ENCODE data around the gene KCND1.

Gene KCND1

DNA sequence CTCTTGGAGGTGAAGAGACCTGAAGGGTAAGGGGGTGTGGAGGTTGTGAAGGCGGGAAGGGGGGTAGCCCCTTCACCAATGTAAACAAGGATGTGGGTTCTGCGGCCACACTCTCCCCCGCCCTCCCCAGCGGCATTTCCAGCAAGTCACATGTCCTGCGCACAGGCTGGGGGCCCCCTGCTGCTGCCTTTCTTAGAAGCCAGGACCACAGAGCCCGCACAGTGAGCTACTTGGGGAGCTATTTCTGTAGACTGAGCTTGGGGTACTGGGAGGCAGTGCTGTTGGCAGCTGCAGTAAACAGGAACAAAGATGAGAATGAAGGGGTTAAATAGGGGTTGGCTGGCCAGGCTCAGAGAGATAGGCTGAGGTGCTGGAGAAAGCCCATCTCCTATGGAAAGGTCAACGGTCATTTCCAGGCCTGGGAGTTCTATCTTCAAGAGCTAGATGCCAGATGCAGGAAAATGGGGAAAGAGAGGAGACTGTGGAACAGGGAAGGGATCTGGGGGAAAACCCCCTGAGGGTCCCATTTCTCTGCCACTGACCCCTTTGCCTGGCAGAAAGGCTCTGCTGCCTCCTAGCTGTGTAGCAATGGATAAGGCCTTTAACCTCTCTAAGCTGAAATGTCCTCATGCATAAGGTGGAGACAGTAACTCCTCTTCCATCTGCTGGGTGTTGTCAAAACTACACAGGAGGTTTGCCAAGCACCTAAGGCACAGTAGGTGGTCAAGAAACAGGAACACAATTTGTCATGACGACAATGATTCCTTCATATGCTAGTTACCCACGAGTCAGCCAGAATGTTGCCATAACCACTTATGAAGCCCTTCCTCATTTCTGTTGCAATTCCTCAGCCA is 34.4 kb downstream of the KCND1 start:
- DNase-seq (ENCODE audit: low spot score): no peak

DNA sequence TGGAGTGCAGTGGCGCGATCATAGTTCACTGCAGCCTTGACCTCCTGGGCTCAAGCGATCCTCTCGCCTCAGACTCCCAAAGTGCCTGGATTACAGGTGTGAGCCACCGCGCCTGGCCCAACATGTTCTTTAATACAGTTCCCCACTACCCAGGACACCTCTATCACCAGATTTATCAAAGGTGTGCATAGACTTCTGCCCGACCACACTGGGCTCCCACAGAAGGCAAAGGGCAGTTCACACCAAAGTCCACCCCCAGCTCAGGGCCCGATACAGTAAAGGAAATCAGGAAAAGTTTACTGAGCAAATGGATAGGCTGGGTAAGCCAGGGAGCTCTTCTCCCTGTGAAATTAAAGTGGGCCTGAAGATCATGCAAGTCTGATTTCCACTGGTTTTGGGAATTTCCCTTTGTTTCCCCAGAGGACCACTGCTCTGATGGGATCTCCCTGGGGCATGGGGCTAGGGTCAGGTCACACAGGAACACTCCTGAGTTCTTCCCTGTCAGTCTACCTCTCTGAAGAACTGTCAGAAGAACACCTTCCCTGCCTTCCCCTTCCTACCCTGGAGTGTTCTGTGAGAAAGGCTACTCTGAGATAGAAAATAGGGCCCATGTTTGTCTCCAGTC is 35.1 kb downstream of the KCND1 start:
- DNase-seq (ENCODE audit: low spot score): no peak

DNA sequence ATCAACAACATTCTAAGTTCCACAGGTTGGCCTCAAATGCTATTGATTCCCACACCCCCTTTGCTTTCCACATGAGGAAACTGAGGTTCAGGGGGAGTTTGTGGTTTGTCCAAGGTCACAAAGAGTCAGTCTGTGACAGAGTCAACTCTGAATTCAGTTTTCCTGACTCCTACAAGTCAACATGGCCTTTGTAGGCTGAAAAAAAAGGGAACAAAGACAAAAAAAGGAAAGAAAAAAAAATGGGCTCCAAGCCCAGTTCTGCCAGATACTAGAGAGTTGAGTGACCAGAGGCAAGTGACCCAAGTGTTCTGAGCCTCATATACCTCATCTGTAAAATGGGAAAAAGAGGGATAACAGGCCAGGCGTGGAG is 36.4 kb downstream of the KCND1 start:
- no peak for DNase-seq (ENCODE audit: low spot score)

DNA sequence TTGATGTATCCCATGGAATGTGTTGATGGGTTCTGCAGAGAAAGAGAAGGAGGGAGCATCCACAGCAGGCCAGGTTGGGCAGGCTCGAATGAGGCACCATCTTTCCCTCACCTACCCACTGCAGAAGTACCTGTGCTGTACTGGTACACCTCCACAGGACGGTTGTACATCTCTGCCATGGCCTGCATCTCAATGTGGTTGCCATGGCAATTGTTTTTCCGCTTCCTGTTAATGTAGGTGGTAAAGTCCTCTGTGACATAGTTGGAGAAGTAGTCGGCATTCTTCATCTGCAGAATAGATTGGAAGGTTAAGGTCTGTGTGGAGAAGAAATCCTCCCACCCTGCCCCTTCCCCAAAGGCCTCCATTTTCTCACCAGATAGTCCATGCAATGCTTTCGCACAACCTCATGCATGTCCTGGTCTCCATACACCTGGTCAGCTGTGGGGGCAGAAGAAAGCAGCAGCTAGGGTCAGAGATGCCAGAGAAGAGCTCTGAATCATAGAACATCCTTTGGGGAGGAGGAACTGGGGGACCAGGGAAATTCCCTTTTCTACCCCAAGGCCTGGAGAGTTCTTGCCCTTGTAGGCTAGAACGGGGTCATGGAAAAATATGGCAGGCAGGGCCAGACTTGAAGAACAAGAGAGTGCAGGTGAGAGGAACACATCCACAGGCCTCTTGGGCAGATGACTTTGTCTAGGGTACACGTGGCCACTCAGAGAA is 36.9 kb downstream of the KCND1 start:
- no peak for DNase-seq (ENCODE audit: low spot score)

DNA sequence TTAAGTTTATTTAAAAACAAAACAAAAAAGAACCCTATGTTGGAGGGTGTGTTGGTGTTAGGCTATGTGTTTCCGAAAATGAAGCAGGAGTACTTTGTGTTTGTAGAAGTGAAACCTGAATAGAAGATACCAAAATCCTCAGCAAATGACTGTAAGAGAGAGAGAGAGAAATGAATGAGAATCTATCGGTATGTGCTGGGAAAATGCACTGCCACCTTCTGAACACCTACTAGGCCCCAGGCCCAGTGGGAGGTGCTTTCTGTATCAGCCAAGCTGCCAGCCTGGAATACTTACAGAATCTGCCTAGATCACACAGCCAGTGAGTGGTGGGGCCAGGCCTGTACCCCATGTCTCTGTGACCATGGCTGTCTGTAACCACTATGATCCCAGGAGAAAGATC is 37.9 kb downstream of the KCND1 start:
- no peak for DNase-seq (ENCODE audit: low spot score)

DNA sequence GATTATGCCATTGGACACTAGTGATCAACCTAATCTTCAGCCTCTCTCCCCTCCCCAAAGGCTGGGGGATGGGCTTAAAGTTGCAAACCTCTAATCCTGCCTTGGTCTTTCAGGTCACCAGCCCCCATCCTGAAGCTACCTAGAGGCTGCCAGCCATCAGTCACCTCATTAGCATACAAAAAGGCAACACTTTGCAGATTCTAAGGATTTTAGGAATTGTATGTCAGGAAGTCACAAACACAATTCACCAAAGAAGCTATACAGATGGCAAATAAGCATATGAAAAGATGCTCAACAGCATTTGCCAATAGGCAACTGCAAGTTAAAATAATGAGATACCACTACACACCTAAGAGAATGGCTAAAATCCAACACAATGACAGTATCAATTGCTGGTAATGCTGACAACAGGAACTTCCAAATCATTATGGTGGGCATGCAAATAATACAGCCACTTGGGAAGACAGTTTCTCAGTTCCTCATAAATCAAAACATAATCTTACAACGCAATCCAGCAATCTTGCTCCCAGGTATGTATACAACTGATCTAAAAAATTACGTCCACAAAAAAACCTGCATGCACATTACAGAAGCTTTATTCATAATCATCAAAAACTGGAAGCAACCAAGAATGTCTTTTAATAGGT is 43.8 kb downstream of the KCND1 start:
- no peak for DNase-seq (ENCODE audit: low spot score)

DNA sequence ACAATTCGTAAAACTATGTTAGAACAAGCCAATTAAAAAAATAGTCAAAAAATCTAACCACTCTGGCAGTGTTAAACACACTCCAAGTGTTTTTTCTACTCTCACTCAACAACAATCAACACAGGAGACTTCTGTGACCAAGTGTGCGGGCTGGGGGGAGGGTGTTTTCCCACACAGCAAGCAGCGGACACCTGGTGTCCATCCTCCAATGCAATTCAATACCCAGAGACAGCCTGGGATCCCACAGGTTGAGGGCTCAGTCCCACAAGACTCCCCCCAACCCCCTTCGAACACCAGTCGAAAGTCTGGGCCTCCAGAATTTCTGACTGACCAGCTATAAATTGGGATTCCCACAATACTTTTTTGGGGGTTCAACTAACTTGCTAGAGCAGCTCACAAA is 44.5 kb downstream of the KCND1 start:
- no peak for DNase-seq (ENCODE audit: low spot score)

DNA sequence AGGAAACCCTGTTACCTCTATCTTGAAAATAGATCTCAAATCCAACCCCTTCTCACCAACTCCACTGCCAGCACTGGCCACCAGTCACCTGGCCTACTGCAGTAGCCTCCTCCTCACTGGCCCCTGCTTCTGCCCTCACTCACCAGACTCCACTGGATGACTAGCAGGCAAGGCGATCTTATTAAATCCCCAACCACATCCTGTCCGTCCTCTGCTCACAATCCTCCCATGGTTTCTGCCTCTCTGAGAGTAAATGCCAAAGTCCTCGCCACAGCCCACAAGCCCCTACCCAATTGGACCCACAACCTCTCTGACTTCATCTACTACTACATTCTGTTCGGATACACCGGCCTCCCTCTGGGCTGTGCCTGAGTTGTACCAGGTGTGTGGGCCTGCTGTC is 47.4 kb downstream of the KCND1 start:
- DNase-seq (ENCODE audit: low spot score): no peak

DNA sequence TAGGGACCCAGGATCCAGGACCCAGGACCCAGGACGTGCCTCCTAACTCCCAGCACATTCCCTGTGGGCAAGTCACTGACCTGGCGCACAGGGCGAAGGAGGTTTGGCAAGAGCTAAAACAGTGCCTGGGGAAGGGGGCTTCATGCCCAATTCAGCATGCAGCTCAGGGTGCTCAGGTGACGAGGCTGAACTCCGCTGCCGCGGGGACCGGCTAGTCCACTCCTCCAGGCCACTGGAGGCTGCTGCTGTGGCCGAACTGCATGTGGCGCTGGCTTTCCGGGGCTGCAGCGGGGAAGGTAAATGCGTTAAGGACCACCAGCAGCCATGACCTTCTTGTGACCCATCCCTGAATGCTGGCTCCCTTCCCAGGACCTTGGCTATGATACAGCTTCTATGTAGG is 47.9 kb downstream of the KCND1 start:
- no peak for DNase-seq (ENCODE audit: low spot score)

DNA sequence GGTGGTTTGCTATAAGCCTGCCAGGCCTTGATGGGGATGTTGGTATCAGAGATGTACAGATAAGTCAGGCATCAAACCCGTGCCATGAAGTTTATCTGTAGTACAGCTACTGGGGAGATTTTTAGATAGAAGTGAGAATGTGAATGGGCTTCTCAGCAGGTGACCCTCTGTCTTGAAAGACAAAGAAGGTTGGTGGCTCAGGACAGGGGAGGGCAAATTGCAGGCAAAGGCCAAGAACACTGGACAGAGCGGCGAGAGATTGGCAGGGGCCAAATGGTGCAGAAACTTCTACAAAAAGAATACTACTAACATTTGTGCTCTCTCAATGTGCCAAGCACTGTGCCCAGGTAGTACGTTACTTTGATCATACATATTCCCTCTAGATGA is 50.9 kb downstream of the KCND1 start:
- no peak for DNase-seq (ENCODE audit: low spot score)

DNA sequence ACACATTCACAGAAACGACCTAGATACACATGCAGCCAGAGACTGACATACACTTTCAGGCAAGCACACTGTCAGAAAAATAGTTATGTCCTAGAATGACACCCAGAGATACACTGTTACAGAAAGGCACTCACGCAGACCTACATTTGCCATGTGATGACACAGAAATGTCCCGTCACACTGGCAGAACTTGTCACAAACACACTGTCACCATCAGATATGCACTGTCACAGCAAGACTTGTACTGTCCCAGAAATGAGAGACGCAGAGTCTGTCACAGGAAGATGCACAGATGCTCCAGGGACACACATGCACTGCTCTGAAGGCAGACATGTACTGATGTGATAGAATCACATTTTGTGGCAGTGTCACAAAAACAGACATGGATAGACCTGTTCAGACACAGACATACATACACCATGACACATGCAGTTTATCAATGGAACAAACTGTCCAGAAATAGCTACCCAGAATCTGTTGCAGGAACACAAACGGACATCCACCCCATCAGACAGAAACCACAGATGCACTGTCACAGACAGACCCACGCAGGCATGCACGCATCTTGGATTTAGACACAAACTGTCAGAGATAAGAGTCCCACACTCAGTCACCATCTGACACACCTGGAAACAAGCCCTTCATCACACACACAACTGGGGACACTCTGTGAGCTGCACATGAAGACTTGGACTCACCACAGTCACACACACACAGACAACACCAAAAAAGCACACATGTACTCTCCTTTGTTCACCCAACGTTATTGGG is 51.5 kb downstream of the KCND1 start:
- no peak for DNase-seq (ENCODE audit: low spot score)

DNA sequence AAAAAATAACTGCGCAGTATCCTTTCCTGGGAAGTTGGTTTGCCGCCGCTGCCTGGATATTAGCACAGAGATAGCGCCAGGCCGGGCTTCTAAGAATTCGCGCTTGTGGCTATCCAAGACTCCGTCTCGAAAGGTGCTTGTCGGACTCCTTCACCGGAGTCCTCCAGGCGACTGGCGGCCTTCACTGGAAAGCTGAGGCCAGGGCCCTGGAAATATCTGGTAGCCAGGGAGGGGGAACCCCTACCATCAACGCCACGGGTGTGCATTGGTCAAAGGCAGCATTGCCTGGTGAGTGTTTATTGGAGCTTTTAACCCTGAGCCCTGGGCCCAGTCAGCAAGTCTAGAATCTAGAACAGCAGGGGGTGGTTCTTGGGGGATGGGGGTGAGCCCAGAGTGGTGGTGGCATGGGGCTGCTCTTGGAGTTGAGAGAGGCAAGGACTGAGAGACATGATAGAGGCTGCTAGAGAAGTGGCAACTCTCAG is 52.2 kb downstream of the KCND1 start:
- DNase-seq (ENCODE audit: low spot score): peak; percentile 23

DNA sequence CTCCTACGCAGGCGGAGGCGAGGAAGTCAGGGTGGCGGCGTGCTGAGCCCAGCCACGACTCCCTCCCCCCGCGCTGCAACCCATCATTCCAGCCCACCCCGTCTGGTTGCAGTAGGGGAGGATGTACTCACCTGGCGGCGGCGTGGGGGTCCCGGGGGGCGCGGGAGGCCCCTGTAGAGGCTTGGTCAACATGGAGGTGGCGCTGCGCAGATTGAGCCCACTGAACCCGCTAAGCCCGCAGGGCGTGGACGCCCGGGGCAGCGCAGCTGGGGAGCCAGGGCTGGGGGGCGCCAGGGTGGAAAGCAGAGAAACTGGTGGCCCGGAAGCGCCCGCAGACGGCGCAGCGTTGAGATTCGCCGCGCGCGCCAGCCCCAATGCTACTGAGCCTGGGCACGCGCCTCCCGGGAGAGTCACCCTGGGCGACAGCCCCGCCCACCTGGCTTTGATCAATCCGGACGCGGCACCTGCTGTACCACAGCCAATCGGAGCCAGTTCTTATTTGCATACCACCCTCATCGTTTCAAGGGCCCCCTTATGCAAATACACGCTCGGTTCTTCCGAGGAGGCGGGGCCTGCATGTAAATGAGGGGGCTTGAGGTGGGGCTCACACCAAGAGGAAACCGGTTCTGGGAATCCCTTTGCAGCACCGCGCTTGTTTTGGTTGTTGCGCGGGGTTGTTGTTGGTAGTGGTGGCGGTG is 52.9 kb downstream of the KCND1 start, which contains the start of gene PIM2:
TSS of gene PIM2 (minus strand) at position 382 of the 698 bp plus-strand sequence. CDS start at position 192, 190 bp downstream.
- peak; percentile 73 for DNase-seq (ENCODE audit: low spot score)

DNA sequence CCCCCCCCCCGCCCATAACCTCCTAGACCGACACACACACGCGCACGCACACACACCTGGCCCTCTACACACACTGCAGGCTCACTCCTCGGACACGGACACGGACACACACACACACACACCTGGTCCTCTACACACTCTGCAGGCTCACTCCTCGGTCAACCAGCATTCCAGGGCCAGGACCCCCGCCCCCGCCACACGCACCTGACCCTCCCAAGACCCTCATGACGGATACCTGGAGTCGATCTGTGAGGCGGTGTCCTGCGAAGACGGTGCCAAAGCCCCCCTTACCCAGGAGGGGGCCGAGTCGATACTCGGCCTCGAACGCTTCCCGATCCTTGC is 53.4 kb downstream of the KCND1 start:
- DNase-seq (ENCODE audit: low spot score): no peak

DNA sequence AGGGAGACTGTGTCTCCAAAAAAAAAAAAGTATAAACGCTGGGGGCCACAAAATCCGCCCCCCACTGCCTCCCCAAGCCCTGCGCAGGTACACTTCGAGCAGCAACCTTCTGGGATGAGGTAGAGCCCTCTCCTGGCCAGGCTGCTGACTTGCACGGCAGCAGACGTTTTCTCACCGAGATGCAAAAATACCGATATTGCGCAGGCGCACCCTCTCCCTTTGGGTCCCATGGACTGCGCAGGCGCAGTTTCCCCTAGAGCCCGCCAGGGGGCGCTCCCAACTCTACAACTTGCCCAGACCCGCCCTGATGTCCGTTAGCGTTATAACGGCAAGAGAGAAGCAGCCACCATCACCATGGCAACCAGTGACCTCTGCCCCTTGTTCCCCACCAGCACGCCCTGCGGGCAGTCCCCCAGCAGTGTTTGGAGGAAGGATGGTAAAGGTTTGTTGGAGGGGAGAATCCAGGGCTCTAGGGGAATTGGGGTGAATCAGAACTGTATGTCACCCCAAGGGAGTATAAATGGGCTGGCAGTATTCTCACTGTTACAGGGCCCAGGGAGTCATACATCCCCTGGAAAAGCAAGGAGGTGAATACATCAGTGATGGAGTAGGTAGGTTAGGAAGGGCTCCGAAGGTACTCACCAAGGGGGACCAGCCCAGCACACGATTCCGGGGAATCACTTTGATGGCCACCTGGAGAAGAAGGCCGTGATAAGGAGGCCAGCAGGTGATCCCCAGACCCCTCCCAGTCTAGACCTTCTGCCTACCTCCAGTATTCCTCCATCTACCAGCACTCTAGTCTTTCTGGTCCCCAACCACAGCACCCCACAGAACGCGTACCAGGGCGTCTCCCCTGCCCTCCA is 54.3 kb downstream of the KCND1 start:
- DNase-seq (ENCODE audit: low spot score): peak; percentile 95

DNA sequence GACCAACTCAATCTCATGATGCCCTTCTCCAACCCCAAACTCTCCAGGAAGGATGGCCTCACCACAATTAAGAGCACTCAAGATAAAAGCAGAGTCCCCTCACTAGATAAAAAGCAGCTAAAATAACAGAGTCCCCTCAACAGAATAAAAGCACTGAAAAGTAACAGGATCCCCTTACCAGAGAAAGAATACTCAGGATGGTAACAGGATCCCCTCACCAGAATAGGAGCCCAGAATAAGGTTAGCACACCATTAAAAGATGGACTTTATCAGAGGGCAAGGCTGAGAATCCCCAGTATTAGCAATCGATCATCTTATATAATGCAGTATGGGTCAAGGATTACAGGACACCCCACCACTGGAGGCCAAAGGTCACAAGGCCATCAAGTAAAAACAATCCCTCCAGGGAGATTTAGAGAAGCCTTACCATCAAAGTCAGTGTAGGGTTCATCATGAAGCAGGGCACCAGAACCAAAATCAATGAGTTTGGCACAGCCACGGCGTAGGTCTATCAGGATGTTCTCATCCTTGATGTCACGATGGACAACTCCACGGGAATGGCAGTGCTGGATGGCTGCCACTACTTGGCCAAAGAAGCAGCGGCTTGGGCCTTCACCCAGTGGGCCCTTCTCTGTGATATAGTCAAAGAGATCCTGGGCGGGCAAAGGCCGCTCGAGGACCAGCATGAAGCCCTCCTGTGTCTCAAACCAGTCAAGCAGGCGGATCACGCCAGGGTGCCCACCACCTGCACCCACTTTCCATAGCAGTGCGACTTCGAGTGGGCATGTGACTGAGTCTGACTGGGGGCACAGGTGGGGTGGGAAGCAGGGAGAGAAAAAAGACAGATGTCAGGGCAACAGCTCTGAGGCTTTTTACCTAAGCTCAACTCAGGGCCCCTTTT is 56.8 kb downstream of the KCND1 start:
- no peak for DNase-seq (ENCODE audit: low spot score)

DNA sequence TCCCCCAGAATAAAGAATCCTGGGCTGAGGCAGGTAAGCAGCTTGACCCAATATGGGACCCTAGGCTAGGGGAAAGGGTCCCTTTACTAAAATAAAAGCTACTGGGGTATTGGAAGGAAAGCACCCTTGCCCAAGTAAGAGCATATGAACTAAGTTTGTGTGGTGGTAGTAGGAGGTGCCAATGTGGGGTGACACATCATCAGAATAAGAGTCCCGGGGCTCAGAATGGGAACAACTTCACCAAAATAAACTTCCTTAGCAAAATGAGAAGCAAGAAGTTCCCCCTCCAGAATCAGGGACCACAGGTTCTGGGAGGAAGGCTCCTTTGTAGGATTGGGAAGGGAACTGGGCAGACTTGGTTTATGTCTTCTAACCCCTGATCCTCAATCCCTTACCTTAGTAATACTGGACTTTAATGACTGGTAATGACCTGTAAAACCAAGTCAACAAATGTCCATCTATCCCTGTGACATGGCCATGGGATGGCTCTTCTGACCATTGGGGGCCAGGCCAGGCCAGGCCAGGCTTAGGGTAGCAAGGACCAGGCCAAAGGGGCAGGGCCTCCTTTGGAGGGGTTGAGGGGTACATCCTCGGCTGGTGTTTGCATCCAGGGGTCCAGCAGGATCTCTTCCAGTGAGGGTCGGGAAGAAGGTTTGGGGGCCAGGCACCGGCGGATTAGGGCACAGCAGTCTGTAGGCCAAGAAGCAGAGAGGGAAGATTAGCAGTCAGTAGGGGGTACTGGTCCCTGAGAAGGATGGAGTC is 57.9 kb downstream of the KCND1 start:
- DNase-seq (ENCODE audit: low spot score): no peak

All from hepatic stellate cell (primary cell).